ENCODE data around the gene C18orf32.
A peak's percentile ranks its signal among the peaks of the same experiment; 100 is the strongest.
"Not testable (repeated sequence)": the region's sequence is repeated elsewhere in the genome, so short reads cannot be mapped to it uniquely, and the experiment has no call there.

C18orf32 gene

DNA sequence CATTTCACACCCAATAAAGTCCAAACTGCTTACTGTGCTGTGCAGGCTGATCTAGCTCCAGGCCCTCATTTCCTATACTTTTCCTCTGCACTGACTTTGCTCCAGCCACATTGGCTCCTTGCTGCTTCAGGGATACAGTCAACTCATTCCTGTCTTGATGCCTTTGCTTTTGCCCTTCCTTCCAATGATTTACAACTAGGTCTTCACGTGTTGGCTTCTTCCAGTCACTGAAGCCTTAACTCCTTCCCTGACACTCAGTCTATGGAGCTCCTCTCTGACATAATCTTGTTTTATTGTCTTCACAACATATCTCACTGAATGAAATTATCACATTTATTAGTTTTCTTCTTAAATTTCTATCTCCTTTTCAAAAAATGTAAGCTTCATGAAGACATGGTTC lies 16.9 kb upstream of the C18orf32 start:
- FAIRE-seq: no peak
- DNase-seq (ENCODE audit: low spot score): no peak

DNA sequence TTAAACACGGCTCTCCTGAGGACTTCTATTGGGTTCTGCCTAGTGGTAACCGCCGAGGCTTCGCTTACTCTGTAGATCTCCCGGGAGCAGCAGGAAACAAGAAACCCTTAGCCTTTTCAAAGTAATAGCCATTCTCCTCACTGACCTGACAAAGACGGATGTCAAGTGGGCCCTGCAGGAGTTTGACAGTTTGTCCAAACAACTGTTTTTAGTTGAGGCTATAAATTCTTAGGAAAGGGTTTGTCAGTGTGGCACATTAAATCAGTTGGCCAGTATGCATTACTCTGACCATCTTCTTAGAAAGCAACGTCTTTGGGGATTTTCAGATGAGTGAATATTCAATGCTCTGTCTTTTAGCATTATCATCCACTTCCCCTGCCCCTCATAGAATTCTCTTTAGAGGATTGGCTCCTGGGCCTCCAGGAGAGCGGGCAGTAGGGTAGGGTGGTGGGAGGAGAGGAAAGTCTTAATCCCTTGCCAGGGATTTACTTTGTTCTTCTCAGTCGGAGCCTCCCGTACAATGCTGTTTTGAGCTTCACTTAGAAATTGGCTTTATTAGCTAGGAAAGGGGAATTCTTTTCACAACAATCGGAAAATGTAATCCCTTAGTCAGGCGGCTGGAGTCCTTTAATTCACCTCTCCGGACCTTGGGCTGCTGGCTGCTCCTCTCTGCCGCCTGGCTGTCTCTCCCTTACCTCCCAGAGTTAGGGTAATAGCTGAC lies 13.3 kb upstream of the C18orf32 start:
- FAIRE-seq (no peak), DNase-seq (ENCODE audit: low spot score) (no peak)

DNA sequence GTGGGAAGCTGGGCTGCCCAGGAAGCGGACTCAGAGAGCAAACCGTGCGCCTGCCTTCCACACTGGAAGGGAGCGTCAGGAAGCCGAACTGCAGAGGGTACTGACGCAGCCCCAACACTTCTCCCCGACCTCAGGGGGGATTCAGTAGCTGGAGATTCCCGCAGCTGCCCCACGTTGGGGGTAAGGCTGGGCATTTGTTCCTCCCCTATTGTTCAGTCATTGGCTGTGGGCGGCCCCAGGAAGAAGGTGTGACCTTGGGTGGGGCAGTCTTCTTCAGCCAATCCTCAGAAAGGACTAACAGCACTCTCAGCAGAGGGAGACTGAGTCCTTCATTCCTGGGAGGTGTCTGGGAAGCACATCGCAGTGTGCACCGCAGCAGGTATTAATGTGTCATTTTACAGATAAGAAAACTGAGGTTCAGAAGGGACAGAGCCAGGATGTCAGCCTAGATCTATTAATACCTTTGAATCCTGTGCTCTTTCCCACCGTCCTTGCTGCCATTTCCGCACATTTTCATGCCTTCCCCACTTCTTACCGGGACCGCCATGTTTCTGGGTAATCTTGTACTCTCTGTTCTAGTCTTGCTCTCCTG lies 12.1 kb upstream of the C18orf32 start:
- DNase-seq (ENCODE audit: low spot score) (no peak), FAIRE-seq (no peak)

DNA sequence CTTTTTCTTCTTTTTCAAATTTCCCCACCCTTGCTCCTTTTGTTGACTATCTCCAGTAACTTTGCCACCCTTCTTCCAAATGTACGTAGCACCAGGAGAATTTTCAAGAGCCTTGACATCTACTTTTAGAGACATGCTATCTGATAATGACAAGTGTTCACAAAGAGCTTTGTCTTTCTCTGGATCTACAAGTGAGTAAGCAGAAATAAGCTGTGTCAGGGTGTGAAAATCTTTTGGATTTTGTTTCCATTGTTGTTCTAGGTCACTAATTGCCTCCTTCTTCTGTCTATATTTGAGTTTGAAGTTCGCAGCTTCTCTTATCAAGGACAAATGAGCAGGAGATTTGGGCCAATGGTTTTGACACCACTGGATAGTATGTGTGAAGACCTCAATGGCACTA lies 8.4 kb upstream of the C18orf32 start:
- DNase-seq (ENCODE audit: low spot score): no peak
- FAIRE-seq: no peak

DNA sequence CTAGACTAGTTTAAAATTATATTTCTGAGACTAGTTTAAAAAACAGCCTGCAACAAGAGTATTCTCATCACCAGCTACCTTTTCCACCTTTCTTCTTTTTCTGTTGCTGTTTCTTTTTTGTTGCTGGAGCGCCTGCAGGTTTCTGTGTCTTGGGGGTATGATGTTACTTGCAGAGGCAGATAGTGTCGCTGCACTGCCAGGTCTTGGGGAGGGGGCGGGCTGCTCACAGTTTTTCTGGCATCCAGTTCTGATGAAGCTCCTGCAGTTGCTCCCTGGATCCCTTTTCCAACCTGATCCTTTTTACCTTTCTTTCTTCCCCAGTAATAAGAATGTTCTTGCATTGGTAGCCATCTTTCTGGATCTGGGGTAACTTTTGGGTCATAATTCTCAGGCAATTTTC lies 8.0 kb upstream of the C18orf32 start:
- no peak for FAIRE-seq
- no peak for DNase-seq (ENCODE audit: low spot score)

DNA sequence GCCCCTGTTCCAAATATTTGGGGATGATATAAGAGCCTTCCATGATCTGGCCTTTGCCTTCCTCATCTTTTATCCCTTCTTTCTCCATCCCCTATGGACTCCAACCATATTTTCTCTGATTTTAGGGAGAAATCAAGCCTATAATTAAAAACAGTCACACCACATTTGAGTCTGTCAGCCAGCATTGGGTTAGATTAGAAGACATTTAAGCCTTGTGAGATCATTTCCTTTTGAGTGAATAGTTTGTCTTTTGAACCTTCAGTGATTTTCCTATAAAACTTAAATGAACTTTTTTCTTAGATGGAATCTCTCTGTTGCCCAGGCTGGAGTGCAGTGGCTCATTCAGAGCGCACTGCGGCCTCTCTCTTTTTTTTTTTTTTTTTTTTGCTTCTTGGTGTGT lies 7.6 kb upstream of the C18orf32 start:
- no peak for FAIRE-seq
- no peak for DNase-seq (ENCODE audit: low spot score)

DNA sequence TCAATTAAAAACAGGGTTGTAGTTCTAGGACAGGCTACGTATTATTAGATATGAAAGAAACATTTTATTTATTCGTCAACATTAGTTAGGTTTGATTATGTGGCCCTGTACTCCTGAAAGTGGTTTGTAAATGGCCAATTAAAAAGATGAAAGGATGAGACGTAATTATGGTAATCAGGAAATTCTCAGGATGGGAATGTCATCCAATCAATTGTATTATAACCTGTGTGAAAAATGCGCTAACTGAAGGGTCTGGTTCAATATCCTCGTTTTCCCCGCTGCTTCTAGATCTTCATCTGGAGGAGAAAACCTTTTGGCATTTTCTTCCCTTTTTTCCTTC lies 5.6 kb upstream of the C18orf32 start:
- FAIRE-seq: no peak
- DNase-seq (ENCODE audit: low spot score): no peak

DNA sequence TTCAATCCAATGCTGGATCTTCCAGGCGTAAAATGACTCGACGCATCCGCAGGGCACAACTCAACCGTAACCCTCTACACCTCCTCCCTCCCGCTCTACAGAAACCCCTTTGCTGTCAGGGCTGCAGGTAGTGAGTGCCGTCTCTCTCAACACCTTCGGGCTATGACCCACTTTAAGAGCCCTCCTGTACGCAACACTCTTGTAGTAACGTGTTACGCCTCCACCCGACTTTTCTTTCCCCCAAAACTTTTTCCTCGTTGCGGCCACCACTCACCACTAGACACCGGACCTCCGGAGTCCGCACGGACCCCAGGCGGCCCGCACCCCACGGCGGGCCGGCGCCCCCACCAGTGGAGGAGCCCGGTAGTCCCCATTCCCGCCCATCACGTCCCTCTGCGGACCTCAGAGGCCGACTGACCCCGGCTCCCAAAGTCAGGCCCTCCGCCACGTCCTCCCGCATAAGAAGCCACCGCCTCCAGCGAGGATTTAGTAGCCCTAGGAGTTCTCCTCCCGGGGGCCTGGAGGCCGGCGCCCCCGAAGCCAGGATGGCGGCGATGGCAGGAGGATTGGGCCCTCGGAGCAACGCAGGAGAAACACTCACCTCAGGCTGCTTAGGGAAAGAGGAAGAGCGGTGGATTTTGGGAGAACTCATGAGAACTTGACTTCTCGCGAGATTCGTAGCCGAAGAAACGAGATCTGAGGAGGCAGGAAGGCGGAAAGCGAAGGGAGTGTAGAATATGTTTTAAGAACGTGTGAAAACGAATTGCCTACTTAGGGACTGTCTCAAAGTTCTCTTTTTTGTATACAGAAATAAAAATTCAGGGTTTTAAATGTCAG lies 5.0 kb upstream of the C18orf32 start, which contains the start of gene RPL17:
RPL17 (minus strand) TSS at position 609 of the 837 bp plus-strand sequence.
- FAIRE-seq (peak; percentile 87), DNase-seq (ENCODE audit: low spot score) (peak; percentile 93)

DNA sequence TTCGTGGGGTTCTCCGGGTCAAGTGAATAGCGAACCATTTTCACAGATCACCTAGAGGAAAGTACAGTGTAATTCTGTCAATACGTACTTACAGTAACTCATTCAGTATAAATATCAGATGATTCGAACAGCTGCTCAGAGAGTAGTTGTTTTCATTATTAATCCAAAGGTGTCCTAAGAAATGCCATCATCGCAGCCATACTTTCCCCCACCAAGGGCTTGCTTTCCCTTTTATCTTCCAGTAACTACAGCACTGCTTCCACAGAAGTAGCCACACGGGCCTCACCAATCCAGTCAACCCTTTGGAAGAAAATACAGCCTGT lies 4.5 kb upstream of the C18orf32 start:
- no peak for DNase-seq (ENCODE audit: low spot score)
- no peak for FAIRE-seq

DNA sequence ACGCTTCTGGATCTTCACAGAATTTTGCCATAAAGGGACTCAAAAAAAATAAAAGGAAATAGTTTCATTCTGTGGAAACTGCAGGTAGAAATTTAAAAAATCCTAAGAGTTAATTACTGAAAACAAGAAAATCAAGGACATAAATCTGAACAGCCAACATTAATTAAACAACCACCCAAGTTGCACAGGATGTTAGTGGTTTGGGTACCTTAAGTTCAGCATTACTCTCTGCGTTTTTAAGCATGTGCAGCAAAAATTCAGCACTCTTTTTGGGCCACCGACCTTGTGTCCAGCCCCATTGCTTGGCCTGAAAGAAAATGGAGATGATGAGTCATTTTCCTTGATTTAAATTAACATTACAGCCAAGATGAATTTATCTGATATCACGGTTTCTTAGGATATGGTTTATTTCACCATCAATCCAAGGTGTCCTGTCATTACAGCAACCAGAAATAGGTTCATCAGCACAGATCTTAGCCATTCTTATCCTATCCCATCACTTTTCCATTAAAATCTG lies 3.3 kb upstream of the C18orf32 start:
- DNase-seq (ENCODE audit: low spot score) (no peak), FAIRE-seq (no peak)

DNA sequence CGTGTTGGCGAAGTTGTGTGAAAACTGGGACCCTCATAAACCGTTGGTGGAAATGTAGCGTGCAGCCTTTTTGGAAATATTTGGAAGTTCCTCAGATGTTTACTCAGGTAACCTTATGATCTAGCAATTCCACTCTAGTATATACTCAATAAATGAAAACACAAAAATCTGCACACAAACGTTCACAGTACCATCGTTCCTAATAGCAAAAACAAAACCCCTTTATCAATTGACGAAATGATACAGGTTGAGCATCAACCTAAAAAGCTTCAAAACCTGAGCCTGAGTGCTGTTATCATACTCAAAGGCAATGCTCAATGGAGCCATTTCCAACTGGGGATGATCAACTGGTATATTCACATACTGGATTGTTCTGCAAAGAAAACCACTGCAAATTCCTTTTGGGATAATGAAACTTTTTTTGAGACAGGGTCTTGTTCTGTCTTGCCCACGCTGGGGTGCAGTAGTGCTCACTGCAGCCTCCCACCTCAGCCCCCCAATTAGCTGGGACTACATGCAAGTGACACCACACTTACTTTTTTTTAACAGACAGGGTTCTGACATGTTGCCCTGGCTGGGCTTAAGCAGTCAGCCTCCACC lies 777 bp upstream of the C18orf32 start:
- FAIRE-seq (no peak), DNase-seq (ENCODE audit: low spot score) (no peak)

DNA sequence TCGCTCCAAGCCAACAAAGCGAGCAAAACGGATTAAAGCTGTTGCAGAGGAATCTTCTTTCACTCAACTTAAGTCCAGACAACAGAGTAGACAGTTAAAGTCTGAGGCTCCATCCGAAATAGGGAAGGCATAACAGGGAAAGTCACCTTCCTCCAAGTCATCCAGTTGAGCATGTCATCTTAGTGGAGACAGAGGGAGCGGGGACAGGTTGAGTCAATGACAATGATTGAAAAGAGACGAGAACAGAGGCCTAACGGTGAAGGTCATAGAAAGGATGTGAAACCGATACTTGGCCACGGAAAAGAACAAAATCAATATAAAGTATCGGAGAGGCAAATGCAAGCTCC lies 455 bp downstream of the C18orf32 start:
- FAIRE-seq (no peak), DNase-seq (ENCODE audit: low spot score) (no peak)

DNA sequence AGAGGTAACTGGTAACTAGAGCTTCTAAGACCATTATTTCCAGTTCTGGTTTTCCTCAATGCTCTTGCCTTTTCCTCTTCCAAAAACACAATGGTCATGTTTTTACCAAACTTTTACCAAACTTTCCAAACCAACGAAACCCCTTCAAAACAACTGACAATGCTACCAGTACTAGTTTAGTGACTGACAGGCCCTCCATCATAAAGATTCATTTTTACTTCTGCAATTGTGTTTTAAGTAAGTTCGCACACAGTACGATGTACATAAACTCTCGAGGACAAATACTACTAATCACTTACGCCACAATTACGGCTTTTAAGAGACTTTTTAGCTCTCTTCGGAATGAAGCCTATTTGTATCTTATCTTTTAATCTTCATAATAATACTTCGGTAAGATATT lies 900 bp downstream of the C18orf32 start:
- no peak for FAIRE-seq

DNA sequence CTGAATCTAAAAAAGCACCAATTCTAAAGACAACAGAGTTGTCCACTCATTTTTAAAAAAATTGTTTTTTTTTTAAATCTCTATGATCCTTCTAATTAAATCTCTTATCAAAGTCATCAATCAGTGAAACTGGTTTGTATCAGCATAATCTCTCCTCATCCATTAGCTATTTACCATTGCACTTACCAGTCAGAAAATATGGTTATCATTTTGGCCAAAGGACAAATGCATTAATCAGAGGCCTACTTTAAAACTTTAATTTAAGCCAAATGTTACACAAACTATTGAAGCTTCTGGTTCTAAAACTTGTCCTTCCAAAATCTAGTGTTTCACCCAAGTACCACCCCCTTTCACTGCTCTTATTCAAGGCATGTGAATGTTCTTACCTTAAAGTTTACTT lies 3.8 kb downstream of the C18orf32 start:
- FAIRE-seq (no peak), DNase-seq (ENCODE audit: low spot score) (no peak)

More for the DNA sequence above, 900 bp downstream of the C18orf32 start:
- DNase-seq (ENCODE audit: low spot score): no peak

DNA sequence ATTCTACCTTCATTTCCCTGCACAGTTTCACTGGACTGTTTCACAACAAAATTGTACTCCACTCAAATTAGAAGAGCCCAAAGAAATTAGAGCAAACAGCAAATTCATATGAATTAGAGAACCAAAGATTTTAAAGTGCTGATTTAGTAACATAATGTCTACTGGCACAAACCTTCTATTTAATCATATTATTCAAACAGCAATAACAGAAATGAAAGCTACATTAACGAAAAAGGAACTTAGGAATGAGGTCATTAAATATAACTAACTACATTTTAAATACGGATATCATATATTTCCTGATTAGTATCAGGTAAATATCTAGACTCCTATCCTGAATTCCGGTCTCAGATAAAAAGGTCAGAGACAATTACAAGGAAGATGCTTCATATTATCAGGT lies 5.1 kb downstream of the C18orf32 start:
- FAIRE-seq (no peak), DNase-seq (ENCODE audit: low spot score) (no peak)

DNA sequence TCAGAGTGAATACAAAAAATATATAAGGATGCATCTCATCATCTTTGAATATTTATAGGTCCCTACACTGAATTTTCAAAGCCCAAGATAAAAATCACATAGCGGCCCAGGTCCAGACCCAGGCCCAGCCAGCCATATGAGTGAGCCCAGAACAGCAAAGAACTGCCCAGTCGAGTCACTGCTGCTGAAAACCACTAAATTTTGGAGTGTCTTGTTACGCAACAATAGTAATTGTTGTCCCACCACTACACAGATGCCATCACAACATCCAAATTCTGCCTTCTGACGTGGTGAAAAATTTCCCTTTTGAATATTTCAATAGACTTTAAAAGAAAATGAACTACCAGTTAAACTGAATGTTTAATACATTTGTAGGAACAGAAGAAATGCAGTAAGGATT lies 5.7 kb downstream of the C18orf32 start:
- DNase-seq (ENCODE audit: low spot score): no peak
- FAIRE-seq: no peak

DNA sequence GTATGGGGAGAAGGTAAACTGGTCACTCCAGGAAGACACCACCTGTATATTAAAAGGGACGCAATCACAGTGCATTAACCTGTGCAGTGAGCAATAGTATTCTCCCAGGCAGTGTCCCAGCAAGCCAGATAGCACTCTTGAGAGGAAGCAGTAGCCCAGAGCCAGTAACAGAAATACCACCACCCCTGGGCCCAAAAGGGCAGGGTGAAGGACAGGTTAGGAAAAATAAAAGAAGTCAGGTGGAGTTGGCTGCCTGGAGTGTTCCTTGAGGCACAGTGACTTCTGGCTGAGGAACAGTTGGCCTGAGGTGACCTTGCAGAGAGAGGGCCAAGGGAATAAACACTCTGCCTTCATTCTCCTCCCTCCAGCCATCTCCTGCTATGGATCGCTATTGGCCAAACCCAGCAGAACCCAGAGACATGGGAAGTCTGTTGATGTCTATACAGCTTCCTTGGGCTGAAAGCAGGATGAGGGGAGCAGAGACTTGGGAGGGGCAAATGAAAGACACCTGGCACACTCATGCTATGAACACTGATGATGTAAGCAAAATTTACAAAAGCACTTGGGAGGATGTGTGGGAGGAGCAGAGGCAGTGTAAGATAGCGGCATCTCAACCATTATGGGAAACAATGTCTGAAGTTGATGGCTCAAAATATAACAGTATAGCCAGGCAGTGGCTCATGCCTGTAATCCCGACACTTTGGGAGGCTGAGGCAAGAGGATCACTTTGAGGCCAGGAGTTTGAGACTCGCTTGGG lies 7.5 kb downstream of the C18orf32 start:
- DNase-seq (ENCODE audit: low spot score) (no peak), FAIRE-seq (no peak)

DNA sequence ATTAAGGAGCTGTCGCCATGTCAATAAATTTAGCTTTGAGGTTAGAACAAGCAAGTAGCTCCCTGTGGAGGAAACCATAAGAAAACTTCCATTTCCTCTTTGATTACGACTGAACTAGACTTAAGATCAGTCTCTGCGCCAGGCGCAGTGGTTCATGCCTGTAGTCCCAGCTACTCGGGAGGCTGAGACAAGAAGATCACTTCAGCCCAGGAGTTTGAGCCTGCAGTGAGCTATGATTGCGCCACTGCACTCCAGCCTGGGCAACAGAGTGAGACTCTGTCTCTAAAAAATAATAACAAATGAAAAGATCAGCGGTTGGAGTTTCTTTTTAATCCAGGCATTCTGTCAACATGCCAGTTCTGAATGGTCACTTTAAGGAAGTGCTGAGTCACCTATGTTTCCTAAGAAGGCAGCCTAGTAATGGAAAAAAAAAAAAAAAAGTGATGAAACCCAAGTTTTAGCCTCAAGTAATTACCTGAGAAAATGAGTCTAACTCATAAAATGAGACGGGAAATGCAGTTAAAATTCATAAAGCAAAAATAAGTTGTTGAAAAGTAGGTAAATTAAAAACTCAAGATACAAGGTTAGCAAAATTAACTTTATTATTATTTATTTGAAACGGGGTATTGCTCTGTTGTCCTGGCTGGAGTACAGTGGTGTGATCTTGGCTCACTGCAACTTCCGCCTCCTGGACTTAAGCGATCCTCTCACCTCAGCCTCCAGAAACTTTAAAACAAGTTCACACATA lies 10.2 kb downstream of the C18orf32 start:
- FAIRE-seq (peak; percentile 75), DNase-seq (ENCODE audit: low spot score) (peak; percentile 66)

DNA sequence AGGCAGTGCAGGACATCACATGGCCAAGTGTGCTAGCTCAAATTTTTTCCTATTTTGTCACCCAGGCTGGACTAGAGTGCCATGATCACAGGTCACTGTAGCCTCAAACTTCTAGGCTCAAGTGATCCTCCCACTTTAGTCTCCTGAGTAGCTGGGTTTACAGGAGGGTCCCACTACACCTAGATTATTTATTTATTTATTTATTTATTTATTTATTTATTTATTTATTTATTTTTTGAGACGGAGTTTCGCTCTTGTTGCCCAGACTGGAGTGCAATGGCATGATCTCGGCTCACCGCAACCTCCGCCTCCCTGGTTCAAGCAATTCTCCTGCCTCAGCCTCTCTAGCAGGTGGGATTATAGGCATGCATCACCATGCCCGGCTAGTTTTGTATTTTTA lies 12.1 kb downstream of the C18orf32 start:
- not testable (repeated sequence) for DNase-seq (ENCODE audit: low spot score); FAIRE-seq

DNA sequence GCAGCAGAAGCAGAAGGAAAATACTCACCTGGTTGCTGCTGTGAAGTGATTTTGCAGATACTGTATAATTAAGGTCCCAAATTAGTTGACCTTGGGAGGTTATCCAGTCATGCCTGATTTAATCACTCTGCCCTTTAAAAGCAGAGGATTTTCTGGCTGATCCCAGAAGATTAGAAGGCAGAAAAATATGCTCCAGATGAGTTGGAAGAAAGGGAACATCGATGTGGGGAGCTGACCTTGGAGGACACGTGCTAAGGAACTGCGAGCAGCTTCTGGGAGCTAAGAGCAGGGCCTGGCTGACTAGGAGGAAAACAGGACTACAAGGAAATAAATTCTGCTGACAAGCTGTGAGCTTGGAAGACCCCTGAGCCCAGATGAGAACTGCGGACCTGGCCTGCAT lies 13.3 kb downstream of the C18orf32 start:
- FAIRE-seq: no peak
- DNase-seq (ENCODE audit: low spot score): no peak

DNA sequence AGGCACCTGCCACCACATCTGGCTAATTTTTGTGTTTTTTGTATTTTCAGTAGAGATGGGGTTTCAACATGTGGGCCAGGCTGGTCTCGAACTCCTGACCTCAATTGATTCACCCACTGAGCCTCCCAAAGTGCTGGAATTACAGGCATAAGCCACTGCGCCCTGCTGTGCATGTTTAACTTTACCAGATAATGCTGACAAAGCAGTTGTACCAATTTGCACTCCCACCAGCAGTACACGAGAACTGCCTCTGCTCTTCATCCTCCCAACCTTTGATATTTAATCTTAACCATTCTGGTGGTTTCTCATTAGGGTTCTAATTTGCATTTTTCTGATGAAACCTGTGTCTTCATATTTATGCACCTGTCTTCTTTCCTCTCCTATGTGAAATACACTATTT lies 14.6 kb downstream of the C18orf32 start:
- no peak for FAIRE-seq
- no peak for DNase-seq (ENCODE audit: low spot score)

All from RCC 7860 (cell line).